HG02840 (cell line): ENCODE data around the gene WNT6.
"Not testable (repeated sequence)": the region's sequence is repeated elsewhere in the genome, so short reads cannot be mapped to it uniquely, and the experiment has no call there.

Source experiments
- ATAC-seq: cut with Tn5 transposase; IDR thresholded peaks from one replicate; pipeline ENCODE4 v1.9.1; 2021; ENCODE audit warnings: mild to moderate bottlenecking, moderate library complexity, moderate number of reproducible peaks; ENCODE audit not compliant: unreplicated experiment, low FRiP score

WNT6 gene

DNA sequence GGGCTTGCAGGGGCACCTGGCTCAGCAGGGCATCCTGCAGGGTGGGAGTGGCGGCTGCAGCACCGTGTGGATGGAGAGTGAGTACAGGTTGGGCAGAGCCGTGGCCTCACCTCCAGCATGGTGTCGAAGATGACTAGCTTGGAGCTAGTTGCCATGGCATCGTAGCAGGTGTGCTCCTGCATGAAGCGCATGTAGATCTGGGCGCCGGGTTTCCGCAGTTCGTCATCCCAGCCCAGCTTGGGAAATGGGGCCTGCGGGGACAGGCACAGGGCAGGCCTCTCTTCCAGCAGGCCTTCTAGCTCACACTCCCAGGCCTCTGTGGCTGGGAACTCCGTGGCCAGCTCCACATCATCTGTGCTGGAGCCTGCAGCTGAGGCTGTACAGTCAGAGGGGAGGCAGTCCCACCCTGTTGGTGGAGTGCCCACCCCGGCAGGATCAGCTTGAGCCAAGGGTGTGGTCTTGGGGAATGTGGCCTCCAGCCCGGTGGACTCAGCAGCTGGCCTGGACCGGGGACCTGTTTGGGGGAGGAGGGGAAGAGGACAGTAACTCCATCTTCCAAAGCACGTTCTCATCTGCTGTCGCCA, 29.6 kb upstream of the WNT6 start:
- ATAC-seq = no peak

GRCh38 chr2:218830526-218831306, 28.9 kb upstream of the WNT6 start:
- ATAC-seq = no peak

DNA sequence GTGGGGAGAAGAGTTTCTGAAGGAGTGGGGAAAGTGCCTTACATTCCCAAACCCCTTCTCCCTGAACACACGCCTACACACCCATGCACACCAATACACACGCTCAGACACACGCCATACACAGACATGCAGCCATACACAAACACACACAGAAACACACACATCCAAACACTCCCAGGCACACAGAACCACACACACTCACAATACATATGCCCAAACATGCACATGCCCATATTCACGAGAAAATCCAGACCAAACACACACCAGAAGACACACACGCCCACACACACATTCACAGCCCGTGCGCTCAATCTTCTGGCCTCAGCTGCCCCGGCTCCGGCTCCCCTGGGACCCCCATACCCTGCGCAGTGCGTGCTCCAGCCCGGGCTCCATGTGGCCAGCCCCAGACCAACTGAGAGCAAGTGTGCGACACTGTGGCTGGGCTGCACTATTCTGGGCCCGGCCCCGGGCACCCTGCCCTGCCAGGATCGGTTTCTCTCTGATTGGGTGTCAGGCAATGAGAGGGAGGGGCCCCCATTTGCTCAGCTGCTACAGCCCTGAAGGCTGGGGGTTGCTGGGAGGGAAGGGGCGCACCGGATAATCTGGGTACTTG, 28.1 kb upstream of the WNT6 start, which contains the start of gene PRKAG3:
PRKAG3 (minus strand) TSS at position 426 of the 613 bp plus-strand sequence.
- no peak for ATAC-seq

DNA sequence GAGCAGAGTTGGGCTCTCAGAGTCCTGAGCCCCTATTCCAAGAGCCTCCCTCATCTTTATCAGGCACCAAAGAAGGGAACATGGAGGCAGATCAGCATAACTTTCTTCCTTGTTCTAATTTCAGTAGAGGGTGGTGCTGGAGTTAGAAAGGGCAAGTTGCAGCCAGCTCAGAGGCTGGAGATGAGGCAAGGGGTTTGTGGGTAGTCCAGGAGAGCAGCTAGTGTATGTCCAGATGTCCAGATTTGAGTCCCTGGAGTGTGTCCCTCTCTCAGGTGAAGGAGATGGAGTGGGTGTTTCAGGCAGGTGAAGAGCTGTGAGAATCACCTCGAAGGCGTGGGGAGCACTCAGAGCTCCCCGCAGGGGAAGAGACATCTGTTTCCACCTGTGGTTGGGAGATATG, 27.5 kb upstream of the WNT6 start:
- ATAC-seq = no peak

GRCh38 chr2:218832520-218832919, 27.1 kb upstream of the WNT6 start:
- no peak for ATAC-seq

DNA sequence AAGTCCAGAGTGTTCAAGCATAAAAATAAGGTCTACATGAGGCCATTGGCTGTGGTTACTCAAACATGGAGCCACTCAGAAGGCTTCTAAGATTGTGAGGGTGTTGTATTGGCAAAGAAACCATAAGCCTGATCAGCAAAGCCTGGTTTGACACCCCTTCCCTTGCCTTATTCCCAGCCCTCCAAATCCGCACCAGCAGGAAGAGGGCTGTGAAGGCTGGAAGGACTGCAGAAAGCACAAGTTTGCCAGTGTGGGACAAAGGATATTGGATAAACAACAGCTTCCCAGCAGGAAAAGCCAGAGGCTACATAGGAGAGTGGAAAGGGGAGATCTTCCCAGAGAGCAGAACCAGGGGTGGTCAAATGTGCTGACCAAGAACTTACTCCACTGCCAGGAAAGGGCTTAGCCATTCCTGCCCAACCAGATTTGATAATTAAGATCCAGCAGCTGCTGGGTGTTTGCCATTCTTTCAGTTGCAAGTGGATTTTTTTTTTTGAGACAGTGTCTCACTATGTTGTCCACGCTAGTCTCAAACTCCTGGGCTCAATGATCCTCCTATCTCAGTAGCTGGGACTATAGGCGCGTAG, 26.5 kb upstream of the WNT6 start:
- no peak for ATAC-seq

- no peak for ATAC-seq
Observed at GRCh38 chr2:218834685-218835084, 24.9 kb upstream of the WNT6 start.

GRCh38 chr2:218837495-218837894, 22.1 kb upstream of the WNT6 start:
- ATAC-seq = no peak

GRCh38 chr2:218839430-218839829, 20.2 kb upstream of the WNT6 start:
- no peak for ATAC-seq

GRCh38 chr2:218839888-218840287, 19.7 kb upstream of the WNT6 start:
- no peak for ATAC-seq

GRCh38 chr2:218844334-218844733, 15.3 kb upstream of the WNT6 start:
- not testable (repeated sequence) for ATAC-seq

DNA sequence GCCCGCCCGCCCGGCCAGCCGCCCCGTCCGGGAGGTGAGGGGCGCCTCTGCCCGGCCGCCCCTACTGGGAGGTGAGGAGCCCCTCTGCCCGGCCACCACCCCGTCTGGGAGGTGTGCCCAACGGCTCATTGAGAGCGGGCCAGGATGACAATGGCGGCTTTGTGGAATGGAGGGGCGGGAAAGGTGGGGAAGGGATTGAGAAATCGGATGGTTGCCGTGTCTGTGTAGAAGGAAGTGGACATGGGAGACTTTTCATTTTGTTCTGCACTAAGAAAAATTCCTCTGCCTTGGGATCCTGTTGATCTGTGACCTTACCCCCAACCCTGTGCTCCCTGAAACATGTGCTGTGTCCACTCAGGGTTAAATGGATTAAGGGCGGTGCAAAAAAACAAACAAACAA, 12.6 kb upstream of the WNT6 start:
- ATAC-seq = not testable (repeated sequence)

DNA sequence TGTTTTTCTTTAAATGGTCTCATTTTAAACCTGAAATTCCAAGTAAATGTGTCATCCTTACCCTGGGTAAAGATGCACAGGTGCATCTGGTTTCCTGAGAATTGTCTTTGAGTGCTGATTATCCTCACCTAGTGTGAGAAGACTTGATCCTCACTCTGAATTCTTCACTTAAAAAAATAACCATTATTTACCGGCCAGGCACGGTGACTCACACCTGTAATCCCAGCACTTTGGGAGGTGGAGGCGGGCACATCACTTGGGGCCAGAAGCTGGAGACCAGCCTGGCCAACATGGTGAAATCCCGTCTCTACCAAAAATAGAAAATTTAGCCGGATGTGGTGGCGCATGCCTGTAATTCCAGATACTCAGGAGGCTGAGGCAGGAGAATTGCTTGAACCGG, 9.9 kb upstream of the WNT6 start:
- ATAC-seq = no peak

DNA sequence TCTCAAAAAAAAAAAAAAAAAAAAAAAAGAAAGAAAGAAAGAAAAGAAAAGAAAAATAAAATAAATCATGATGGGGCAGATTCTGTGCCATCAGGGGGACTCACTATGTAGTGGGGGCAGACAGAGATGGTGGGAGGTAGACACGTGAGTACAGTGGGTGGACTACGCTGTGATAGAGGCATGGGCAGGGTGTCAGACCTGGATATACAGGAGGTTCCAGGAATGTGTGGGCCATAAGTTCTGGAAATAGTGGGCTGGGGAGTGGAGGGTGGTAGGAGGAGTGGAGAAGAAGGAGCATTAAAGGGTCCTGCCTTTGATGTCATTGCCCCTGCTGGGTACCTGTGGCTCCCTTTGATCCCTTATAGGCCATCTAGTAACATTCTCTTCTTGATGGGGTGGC, 8.8 kb upstream of the WNT6 start:
- no peak for ATAC-seq

- ATAC-seq = no peak
Observed at GRCh38 chr2:218851286-218851685, 8.3 kb upstream of the WNT6 start.

GRCh38 chr2:218852911-218853667, 6.5 kb upstream of the WNT6 start:
- no peak for ATAC-seq

- ATAC-seq = no peak
Observed at GRCh38 chr2:218853766-218854165, 5.8 kb upstream of the WNT6 start.

DNA sequence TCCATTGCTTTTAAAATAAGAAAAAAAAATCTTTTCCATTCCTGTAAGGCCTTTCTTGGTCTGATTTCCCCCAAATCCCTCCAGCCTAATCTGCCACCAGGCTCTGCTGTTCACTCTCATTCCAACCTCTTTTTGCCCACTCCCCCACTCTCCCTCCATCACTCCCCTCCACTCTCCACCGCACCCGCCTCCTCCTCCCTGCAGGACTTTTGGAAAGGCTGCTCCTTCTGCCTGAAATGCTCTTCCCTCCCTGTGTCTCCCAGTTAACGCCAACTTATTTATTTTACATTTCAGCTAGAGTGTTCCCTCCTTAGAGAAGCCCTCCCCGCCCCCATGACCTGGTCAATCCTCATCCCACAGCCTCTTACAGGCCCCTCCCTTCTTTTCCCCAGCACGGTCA, 4.7 kb upstream of the WNT6 start:
- ATAC-seq = no peak

DNA sequence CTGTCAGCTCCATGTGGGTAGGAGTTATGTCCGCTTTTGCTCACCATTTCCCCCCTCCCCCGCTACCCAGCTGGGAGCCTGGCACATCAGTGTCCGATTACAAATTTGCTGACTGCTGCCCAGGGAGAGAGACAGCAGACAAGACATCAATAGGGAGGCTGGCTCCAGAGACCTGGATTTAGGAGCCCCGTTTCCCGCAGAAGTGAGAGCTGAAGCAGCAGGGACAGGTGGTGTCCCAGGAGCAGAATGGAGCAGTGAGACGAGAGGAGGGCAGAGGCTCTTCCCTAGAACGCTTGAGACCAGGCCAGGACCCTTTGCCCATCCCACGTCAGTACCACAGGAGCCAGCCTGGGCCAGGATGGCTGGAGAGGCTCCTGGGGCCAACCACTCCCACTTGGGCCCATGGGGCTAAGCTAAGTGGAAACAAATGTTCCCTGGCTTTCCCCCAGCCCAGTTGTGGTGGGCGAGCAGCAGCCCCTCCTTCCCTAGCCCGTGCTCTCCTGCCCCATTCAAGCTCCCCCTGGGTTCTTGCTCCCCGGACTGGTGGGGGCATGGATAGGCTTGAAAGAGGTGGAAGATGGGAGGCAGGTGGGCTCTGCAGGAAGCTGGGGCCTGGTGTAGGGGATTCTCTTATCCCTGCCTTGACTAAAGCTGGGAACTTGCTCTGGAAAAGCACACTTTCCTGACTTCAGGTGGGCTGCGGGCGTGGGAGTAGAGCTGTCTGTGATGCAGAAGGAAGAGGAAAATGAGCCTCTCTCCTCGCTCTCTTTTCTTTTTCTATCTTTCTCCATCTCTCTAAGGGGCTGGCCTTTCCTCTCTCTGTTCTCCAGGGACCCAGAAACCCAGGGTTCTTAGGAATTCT, 4.1 kb upstream of the WNT6 start:
- ATAC-seq = no peak
